ENCODE results near the gene POLR2H. TPM values are rescaled to one million over a fixed set of nuclear protein-coding genes. Genes with fewer than 3 reads are reported as not detected.
"Not testable (repeated sequence)": the region's sequence is repeated elsewhere in the genome, so short reads cannot be mapped to it uniquely, and the experiment has no call there.

POLR2H gene
- total RNA-seq, 1 donor from 2014 or later = 159 TPM

DNA sequence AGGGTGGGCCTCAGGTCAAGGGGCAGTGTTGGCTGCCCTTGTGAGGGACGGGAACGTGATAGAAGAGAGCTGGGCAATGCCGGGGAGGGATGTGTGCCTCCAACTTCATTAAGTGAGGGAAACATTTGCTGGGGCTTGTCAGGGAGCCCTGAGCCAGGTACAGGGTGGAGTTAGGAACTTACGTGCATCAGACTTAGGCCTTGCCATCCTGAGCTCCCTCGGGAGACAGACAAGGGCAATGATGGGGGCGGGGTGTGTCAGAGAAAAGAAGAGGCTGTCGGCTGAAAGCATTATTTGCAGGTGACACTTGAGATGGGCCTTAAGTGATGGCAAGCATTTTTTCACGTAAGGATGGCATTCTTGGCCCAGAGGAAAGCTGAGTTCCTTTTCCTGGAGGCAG is 22.5 kb upstream of the POLR2H start:
- Mint-ChIP-seq H3K9me3 (no peaks in the 10 kb centered on the region), H3K4me1 (peaks cover 44% of the 10 kb centered on the region), H3K27ac (no peak overlapping the region), H3K36me3 (ENCODE audit: low read depth) (peaks cover 21% of the 10 kb centered on the region), H3K4me3 (no peak overlapping the region), H3K27me3 (no peaks in the 10 kb centered on the region)
- no peak for DNase-seq
- intact Hi-C loops (cut with micrococcal nuclease) = no loop called here

DNA sequence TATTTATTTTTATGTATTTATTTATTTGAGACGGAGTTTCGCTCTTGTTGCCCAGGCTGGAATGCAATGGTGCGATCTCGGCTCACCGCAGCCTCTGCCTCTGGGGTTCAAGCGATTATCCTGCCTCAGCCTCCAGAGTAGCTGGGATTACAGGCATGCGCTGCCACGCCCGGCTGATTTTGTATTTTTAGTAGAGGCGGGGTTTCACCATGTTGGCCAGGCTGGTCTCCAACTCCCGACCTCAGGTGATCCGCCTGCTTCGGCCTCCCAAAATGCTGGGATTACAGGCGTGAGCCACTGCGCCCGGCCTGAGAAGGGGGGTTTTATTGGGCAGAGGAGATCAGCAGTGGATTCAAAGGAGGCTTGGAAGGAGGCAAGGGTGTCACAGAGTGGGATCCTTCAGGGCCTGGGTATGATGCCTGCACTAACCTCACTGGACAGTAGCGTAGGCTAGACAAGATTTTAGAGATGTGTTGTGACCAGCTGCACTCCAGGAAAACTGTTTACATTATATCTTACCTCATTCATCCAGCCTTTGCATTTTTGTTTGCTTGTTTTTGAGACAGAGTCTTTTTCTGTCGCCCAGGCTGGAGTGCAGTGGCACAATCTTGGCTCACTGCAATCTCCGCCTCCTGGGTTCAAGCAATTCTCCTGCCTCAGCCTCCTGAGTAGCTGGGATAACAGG is 21.9 kb upstream of the POLR2H start:
- H3K9me3 Mint-ChIP-seq, H3K27ac Mint-ChIP-seq, H3K27me3 Mint-ChIP-seq: not testable (repeated sequence)

DNA sequence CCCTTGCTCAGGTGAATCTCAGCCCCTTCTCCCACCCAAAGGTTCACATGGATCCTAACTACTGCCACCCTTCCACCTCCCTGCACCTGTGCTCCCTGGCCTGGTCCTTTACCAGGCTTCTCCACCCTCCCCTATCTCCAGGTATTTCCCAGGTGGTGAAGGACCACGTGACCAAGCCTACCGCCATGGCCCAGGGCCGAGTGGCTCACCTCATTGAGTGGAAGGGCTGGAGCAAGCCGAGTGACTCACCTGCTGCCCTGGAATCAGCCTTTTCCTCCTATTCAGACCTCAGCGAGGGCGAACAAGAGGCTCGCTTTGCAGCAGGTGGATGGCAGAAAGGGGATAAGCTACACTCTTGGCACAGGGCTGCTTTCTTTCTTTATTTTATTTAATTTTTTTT is 19.6 kb upstream of the POLR2H start:
- intact Hi-C loops (cut with micrococcal nuclease) = no loop called here
- Mint-ChIP-seq H3K27me3 (no peaks in the 10 kb centered on the region), H3K9me3 (no peaks in the 10 kb centered on the region), H3K27ac (no peak overlapping the region), H3K36me3 (ENCODE audit: low read depth) (peaks cover 7% of the 10 kb centered on the region), H3K4me1 (peaks cover 26% of the 10 kb centered on the region), H3K4me3 (no peak overlapping the region)
- no peak for DNase-seq

More for the DNA sequence above, 21.9 kb upstream of the POLR2H start:
- DNase-seq; H3K4me3 Mint-ChIP-seq; intact Hi-C loops (cut with micrococcal nuclease): not testable (repeated sequence)
- Mint-ChIP-seq H3K36me3 (ENCODE audit: low read depth) (peaks cover 15% of the 10 kb centered on the region), H3K4me1 (peaks cover 38% of the 10 kb centered on the region)

DNA sequence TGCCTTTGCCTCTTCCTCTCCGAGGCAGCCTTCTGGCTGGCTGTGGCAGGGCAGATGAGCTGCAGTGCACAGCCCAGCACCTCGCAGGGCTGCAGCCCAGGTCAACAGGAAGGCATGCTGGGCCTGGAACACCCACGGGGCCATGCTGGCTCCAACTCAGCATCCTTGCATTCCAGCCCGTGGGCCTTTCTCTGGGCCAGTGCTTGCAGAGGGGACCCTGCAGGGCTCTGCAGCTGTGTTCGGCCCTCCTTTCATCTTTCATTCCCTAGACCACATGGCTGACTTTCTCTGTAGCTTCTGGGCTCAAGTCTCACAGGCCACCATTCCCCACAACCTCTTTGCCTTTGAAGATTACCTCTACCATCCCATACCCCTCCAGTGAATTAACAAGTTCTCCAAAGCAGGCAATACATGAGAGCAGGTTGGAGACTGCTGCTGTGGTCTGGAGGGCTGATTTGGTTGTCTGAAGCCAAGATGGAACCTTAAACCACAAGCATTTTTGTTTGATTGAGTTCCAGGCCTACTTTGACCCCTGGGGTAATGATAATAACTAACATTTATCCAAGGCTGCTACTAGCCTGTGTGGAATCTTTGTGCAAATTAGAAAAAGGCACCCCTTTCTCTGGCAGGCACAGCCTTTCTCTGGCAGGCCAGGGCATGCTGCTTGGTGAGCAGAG is 18.2 kb upstream of the POLR2H start:
- Mint-ChIP-seq H3K27ac (no peak overlapping the region), H3K36me3 (ENCODE audit: low read depth) (peaks cover 6% of the 10 kb centered on the region), H3K4me3 (no peak overlapping the region), H3K9me3 (no peaks in the 10 kb centered on the region), H3K4me1 (peaks cover 18% of the 10 kb centered on the region), H3K27me3 (no peaks in the 10 kb centered on the region)
- intact Hi-C loops (cut with micrococcal nuclease) = no loop called here
- DNase-seq = no peak

DNA sequence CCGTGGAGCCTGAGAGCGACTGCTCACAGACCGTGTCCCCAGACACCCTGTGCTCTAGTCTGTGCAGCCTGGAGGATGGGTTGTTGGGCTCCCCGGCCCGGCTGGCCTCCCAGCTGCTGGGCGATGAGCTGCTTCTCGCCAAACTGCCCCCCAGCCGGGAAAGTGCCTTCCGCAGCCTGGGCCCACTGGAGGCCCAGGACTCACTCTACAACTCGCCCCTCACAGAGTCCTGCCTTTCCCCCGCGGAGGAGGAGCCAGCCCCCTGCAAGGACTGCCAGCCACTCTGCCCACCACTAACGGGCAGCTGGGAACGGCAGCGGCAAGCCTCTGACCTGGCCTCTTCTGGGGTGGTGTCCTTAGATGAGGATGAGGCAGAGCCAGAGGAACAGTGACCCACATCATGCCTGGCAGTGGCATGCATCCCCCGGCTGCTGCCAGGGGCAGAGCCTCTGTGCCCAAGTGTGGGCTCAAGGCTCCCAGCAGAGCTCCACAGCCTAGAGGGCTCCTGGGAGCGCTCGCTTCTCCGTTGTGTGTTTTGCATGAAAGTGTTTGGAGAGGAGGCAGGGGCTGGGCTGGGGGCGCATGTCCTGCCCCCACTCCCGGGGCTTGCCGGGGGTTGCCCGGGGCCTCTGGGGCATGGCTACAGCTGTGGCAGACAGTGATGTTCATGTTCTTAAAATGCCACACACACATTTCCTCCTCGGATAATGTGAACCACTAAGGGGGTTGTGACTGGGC is 16.8 kb upstream of the POLR2H start:
- no peak for DNase-seq
- Mint-ChIP-seq H3K36me3 (ENCODE audit: low read depth) (peaks cover 6% of the 10 kb centered on the region), H3K9me3 (no peaks in the 10 kb centered on the region), H3K4me1 (peaks cover 15% of the 10 kb centered on the region), H3K27me3 (no peaks in the 10 kb centered on the region), H3K4me3 (no peak overlapping the region), H3K27ac (no peak overlapping the region)
- intact Hi-C loops (cut with micrococcal nuclease) = no loop called here

DNA sequence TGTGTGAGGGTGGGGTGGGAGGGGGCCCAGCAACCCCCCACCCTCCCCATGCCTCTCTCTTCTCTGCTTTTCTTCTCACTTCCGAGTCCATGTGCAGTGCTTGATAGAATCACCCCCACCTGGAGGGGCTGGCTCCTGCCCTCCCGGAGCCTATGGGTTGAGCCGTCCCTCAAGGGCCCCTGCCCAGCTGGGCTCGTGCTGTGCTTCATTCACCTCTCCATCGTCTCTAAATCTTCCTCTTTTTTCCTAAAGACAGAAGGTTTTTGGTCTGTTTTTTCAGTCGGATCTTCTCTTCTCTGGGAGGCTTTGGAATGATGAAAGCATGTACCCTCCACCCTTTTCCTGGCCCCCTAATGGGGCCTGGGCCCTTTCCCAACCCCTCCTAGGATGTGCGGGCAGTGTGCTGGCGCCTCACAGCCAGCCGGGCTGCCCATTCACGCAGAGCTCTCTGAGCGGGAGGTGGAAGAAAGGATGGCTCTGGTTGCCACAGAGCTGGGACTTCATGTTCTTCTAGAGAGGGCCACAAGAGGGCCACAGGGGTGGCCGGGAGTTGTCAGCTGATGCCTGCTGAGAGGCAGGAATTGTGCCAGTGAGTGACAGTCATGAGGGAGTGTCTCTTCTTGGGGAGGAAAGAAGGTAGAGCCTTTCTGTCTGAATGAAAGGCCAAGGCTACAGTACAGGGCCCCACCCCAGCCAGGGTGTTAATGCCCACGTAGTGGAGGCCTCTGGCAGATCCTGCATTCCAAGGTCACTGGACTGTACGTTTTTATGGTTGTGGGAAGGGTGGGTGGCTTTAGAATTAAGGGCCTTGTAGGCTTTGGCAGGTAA is 16.0 kb upstream of the POLR2H start:
- Mint-ChIP-seq H3K9me3 (no peaks in the 10 kb centered on the region), H3K36me3 (ENCODE audit: low read depth) (peaks cover 6% of the 10 kb centered on the region), H3K27ac (peak overlapping the region; percentile 51), H3K4me1 (peaks cover 15% of the 10 kb centered on the region), H3K27me3 (no peaks in the 10 kb centered on the region), H3K4me3 (no peak overlapping the region)
- intact Hi-C loops (cut with micrococcal nuclease) = no loop called here
- DNase-seq = peak; percentile 64

DNA sequence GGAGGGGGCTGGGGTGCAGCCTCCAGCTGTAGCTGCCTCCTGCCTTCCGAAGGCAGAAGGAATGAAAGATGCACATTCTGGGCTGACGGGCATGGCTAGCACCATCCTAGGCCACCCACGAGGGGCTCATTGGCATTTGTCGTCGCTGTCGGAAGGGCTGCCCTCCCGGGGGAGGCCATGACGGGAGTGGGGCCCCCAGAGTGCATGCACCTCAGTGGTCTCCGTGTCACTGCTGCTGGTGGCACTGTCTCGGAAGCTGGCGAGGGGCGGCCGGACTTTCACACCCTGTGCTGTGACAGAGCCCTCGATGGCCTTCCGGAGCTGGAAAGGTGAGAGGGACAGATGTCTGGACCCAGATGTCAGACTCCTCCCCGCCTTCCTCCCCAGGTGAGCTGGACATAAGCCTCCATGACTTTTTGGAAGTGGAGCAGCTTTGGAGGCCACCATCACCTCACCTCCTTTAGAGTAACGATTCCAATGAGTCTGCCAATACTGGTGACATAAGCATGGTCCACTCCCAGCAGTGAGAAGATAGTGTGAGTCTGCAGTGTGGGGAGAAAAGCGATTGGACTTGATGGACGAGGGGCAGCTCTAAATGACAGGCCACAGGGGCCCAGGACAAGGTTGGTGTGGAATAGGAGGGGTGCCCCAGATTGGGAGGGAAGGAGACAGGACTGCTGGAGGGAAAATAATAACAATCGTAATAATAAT is 14.9 kb upstream of the POLR2H start:
- H3K36me3 Mint-ChIP-seq (ENCODE audit: low read depth) = peaks cover 6% of the 10 kb centered on the region
- H3K4me1 Mint-ChIP-seq = peaks cover 7% of the 10 kb centered on the region
- DNase-seq = no peak
- H3K27me3 Mint-ChIP-seq = no peaks in the 10 kb centered on the region
- no peak overlapping the region for H3K4me3 Mint-ChIP-seq
- intact Hi-C loops (cut with micrococcal nuclease) = no loop called here
- no peak overlapping the region for H3K27ac Mint-ChIP-seq
- H3K9me3 Mint-ChIP-seq = no peaks in the 10 kb centered on the region

DNA sequence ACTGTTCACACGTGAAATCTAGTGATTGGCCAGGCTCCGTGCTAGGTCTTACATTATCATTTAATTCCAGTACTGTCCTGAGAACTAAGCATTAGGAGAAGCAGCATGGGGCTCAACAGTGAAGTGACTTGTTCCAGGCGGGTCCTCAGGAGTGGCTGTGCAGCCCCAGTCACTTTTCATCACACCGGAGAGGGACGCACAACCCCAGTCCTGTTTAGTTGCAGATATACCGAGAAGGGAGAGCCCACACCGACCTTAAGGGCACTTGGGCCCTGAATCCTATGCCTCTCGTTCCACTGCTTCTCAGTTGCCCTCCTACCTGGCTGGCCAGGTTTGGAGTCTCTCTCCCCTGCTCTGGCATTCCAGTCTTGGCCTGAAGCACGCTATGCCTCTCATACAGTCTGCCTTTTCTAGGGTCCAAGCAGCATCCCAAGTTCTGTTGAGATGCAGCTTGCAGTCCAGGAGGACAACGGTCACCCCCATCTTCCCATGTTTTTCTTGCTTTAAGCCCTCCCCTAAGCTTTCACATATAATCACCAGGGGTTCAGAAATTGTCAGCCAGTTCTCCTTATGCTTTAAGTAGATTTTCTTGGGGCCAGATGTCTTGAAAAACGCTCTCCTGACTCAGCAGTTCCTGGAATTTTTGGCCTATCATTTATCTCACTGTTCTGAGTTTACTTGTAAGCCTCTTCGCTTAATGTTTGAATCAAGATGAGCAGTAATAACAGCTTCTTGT is 14.0 kb upstream of the POLR2H start:
- DNase-seq = no peak
- intact Hi-C loops (cut with micrococcal nuclease) = no loop called here
- Mint-ChIP-seq H3K4me3 (no peak overlapping the region), H3K4me1 (peaks cover 7% of the 10 kb centered on the region), H3K27ac (no peak overlapping the region), H3K9me3 (no peaks in the 10 kb centered on the region), H3K27me3 (no peaks in the 10 kb centered on the region), H3K36me3 (ENCODE audit: low read depth) (peaks cover 6% of the 10 kb centered on the region)

DNA sequence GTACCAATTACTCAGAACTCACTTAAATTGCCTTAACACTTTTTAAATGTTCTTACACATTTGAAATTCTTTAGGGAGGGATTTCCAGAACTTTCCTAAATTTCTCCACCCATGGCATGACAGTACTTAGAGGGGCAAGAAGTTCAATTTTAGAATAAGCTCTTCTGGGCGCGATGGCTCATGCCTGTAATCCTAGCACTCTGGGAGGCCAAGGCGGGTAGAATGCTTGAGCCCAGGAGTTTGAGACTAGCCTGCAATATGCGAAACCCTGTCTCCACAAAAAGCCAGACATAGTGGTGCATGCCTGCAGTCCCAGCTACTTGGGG is 13.5 kb upstream of the POLR2H start:
- Mint-ChIP-seq H3K4me1 (peaks cover 7% of the 10 kb centered on the region), H3K27me3 (no peaks in the 10 kb centered on the region), H3K4me3 (no peak overlapping the region), H3K27ac (no peak overlapping the region), H3K9me3 (no peaks in the 10 kb centered on the region), H3K36me3 (ENCODE audit: low read depth) (peaks cover 3% of the 10 kb centered on the region)
- no peak for DNase-seq
- intact Hi-C loops (cut with micrococcal nuclease) = no loop called here

DNA sequence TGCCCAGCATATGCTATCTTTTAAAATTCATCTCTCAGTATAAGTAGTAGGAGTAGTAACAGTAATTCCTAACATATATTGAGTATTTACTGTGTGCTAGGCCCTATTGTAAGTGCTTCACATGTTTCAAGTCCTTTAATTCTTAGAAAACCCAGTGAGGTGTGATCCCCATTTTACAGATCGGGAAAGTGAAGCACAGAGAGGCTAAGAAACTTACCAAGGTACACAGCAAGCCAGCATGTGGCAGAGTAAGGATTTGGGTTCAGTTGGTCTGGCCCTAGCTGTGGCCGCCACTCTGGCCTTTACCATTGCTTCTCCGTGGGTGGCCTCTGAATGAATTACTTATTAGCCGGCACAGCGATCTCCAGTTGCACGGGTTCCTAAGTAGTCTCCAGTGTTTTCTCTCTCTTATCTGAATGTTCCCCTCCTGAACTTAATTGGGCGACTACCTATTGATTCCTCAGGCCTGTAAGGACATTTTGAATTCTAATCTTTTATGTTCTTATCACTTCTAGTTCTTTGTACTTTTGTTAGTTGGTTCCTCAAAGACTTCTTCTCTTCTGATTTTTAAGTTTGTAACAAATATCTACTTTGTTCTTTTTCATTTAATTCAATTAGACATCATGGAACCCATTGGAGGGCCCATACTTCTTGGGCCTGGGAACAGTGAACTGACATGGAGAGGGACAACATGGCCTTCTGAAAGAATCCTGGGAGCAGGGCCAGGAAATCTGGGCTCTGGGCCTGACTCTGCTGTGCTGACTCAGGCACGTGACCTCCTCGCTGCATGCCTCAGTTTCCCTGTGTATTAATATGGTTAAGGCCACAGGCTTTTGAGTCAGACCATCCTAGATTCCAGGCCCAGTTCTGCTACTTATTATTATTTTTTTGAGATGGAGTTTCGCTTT is 11.7 kb upstream of the POLR2H start:
- no peak for DNase-seq
- H3K27ac Mint-ChIP-seq = no peak overlapping the region
- peaks cover 7% of the 10 kb centered on the region for H3K4me1 Mint-ChIP-seq
- intact Hi-C loops (cut with micrococcal nuclease) = no loop called here
- H3K36me3 Mint-ChIP-seq (ENCODE audit: low read depth) = peaks cover 1% of the 10 kb centered on the region
- no peak overlapping the region for H3K4me3 Mint-ChIP-seq
- no peaks in the 10 kb centered on the region for H3K9me3 Mint-ChIP-seq
- no peaks in the 10 kb centered on the region for H3K27me3 Mint-ChIP-seq

DNA sequence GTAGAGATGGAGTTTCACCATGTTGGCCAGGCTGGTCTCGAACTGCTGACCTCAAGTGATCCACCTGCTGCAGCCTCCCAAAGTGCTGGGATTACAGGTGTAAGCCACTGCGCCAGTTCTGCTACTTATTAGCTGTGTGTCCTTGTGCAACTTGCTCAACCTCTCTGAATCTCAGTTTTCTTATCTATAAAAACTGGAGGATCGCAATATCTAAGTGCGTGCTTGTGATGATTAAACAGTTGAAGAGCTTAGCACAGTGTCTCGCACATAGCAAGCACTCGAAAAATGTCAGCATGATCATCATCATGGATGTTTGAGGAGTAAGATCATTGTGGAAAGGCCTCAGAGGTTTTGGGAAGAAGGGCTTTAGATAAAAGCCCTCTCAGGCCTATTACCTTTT is 10.9 kb upstream of the POLR2H start:
- Mint-ChIP-seq H3K4me3 (no peak overlapping the region), H3K4me1 (peaks cover 5% of the 10 kb centered on the region), H3K27ac (no peak overlapping the region), H3K36me3 (ENCODE audit: low read depth) (no peaks in the 10 kb centered on the region), H3K27me3 (no peaks in the 10 kb centered on the region), H3K9me3 (no peaks in the 10 kb centered on the region)
- intact Hi-C loops (cut with micrococcal nuclease) = no loop called here
- no peak for DNase-seq

DNA sequence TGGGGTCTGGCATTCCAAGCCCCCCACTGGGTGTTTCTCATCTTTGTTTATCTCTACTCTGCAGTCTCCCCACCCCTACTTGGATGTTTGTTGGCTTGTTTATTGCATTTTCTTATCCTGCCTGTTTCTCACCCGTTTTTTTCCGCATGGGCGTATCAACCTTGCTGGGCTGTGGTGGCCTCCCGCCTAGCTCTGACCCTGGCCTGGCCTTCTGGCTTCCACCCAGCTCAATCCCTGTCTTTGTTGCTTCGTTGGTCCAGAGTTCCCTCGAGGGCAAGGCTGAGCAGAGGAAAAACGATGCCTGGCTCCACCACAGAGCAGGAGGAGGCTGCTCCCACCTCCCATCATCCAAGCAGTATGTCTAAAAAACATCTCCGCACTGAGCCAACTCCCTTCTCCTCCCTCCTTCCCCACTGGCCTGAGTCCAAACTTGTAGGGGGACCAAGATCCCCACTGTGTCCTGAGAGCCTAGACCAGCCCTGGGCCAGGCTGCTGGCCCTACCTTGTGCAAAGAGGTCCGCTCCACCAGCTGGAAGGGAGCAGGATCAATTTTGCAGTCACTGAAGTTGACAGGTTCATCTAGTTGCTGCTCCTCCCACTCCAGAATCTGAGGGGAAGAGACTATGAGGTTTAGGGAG is 9.9 kb upstream of the POLR2H start:
- DNase-seq = no peak
- H3K27me3 Mint-ChIP-seq = no peaks in the 10 kb centered on the region
- peaks cover 4% of the 10 kb centered on the region for H3K4me1 Mint-ChIP-seq
- H3K36me3 Mint-ChIP-seq (ENCODE audit: low read depth) = no peaks in the 10 kb centered on the region
- no peak overlapping the region for H3K27ac Mint-ChIP-seq
- no peaks in the 10 kb centered on the region for H3K9me3 Mint-ChIP-seq
- intact Hi-C loops (cut with micrococcal nuclease) = no loop called here
- H3K4me3 Mint-ChIP-seq = no peak overlapping the region
